Lower leg skin (tissue), 4 donors: ENCODE measurements around the gene TGFBR2. TPM values are rescaled to one million over a fixed set of nuclear protein-coding genes. Genes with fewer than 3 reads are reported as not detected.

Experiments
- DNase-seq, 2 donors: peaks; one replicate each; pipeline ENCODE4 v3.0.0-alpha.2; 2019; ENCODE audit warnings: low spot score in 2 of 2
- H3K4me3 ChIP-seq: fragments of 200-600 bp; sonication (generic); 2 replicates; pipeline ENCODE4 v1.5.1; 2017; ENCODE audit warnings: mild to moderate bottlenecking, low read depth; ENCODE audit not compliant: poor library complexity, severe bottlenecking
- CTCF ChIP-seq, 3 donors: fragments of 450-650 bp; IDR thresholded peaks; one replicate each; pipeline ENCODE4 v1.5.1; 2016; ENCODE audit warnings: antibody characterized with exemption in 3 of 3, mild to moderate bottlenecking in 3 of 3, moderate library complexity in 2 of 3
- POLR2A ChIP-seq, 2 donors: fragments of 450-650 bp; IDR thresholded peaks; one replicate each; pipeline ENCODE4 v1.6.1; 2016 to 2017; ENCODE audit warnings: antibody characterized with exemption in 2 of 2, mild to moderate bottlenecking in 1 of 2, moderate library complexity in 1 of 2
- WGBS, 2 donors: methylation state at CpG; one replicate each; pipeline ENCODE4 v1.1.5; 2018; 5-methylcytosine and 5-hydroxymethylcytosine counted together
- intact Hi-C: fragments of 100-400 bp; cut with DNase I; formaldehyde crosslinking; loops from one replicate; pipeline ENCODE4 v1.15.0; 2023; ENCODE audit warnings: low total_unique reads
- total RNA-seq, 4 donors: library from RNA; depleted of rRNA; stranded (reverse); fragments of >200 nt; gene quantifications; one replicate each; pipeline ENCODE4 v1.1.0, GENCODE V29; 2016

The TGFBR2 gene
- total RNA-seq, 4 donors from 2014 or later = 57.8 to 109 (median 71.4) TPM

- no peak overlapping the region for H3K4me3 ChIP-seq
- no peak for DNase-seq
- TF ChIP-seq CTCF (IDR thresholded peaks at IDR 0.05) = no peak
- intact Hi-C loops = loop anchor here (10.0 kb wide), 1 partner anchor 582 kb away; no protein-coding TSS in a partner anchor
- 47 to 56% methylated on average over 2 of the region's 2 CpGs for WGBS, 2 donors
Observed at GRCh38 chr3:30696896-30697295, 90.5 kb downstream of the TGFBR2 start.

GRCh38 chr3:30698549-30698948 is 92.1 kb downstream of the TGFBR2 start:
- TF ChIP-seq CTCF (IDR thresholded peaks at IDR 0.05) = no peak
- DNase-seq = no peak
- intact Hi-C loops = loop anchor here (10.0 kb wide), 1 partner anchor 584 kb away; no protein-coding TSS in a partner anchor
- 52 to 67% methylated on average over 2 of the region's 2 CpGs for WGBS, 2 donors
- no peak overlapping the region for H3K4me3 ChIP-seq

- intact Hi-C loops = loop anchor here (10.0 kb wide), 1 partner anchor 585 kb away; no protein-coding TSS in a partner anchor
- WGBS, 2 donors = 88 to 95% methylated on average over 4 of the region's 4 CpGs
- H3K4me3 ChIP-seq = no peak overlapping the region
- DNase-seq = no peak
- no peak for TF ChIP-seq POLR2A (IDR thresholded peaks at IDR 0.05)
- no peak for TF ChIP-seq CTCF (IDR thresholded peaks at IDR 0.05)
Observed at GRCh38 chr3:30699927-30700326, 93.5 kb downstream of the TGFBR2 start.

GRCh38 chr3:30700702-30701321 is 94.4 kb downstream of the TGFBR2 start:
- no peak for DNase-seq
- intact Hi-C loops = no loop called here
- WGBS, 2 donors = 76 to 79% methylated on average over 3 of the region's 3 CpGs
- no peak overlapping the region for H3K4me3 ChIP-seq
- no peak for TF ChIP-seq POLR2A (IDR thresholded peaks at IDR 0.05)
- TF ChIP-seq CTCF (IDR thresholded peaks at IDR 0.05) = no peak

GRCh38 chr3:30702038-30702827 is 95.8 kb downstream of the TGFBR2 start:
- intact Hi-C loops = no loop called here
- no peak for DNase-seq

More at GRCh38 chr3:30702038-30702827, 95.8 kb downstream of the TGFBR2 start:
- TF ChIP-seq POLR2A (IDR thresholded peaks at IDR 0.05) = no peak
- TF ChIP-seq CTCF (IDR thresholded peaks at IDR 0.05) = no peak
- H3K4me3 ChIP-seq = no peak overlapping the region
